K562 (cell line): ENCODE results near the gene CLP1. TPM values are rescaled to one million over a fixed set of nuclear protein-coding genes. Genes with fewer than 3 reads are reported as not detected.

Experiments used
- ARHGAP35 ChIP-seq: fragments of 450-650 bp; IDR thresholded peaks from 2 replicates; pipeline ENCODE4 v1.6.1; 2018; ENCODE audit not compliant: partially characterized antibody
- ARID1B ChIP-seq: fragments of 450-650 bp; IDR thresholded peaks from 2 replicates; pipeline ENCODE4 v1.6.1; 2016; ENCODE audit warnings: antibody characterized with exemption, mild to moderate bottlenecking, inconsistent platforms
- COPS2 ChIP-seq: fragments of 450-650 bp; conservative IDR thresholded peaks from 2 replicates; pipeline ENCODE4 v1.6.1; 2016; ENCODE audit warnings: mild to moderate bottlenecking, moderate library complexity
- MED1 ChIP-seq: sonication (generic); formaldehyde crosslinking; IDR thresholded peaks from 2 replicates; pipeline ENCODE4 v1.8.1; 2023; ENCODE audit warnings: missing genetic modification reagents, borderline replicate concordance
- MTA3 ChIP-seq: fragments of 450-650 bp; formaldehyde crosslinking; IDR thresholded peaks from 2 replicates; pipeline ENCODE4 v1.6.1; 2017; ENCODE audit warnings: mild to moderate bottlenecking, borderline replicate concordance
- NEUROD1 ChIP-seq: fragments of 150-350 bp; IDR thresholded peaks from 2 replicates; pipeline ENCODE4 v1.6.1; 2014; ENCODE audit warnings: borderline replicate concordance, low read length, low read depth; ENCODE audit not compliant: partially characterized antibody
- NR2C2 ChIP-seq, 2 experiments: fragments of 200-800 bp in 1 of 2; sonication (Bioruptor generic) in 1 of 2; sonication (generic) in 1 of 2; formaldehyde crosslinking in 1 of 2; IDR thresholded peaks; 2 replicates each; pipeline versions ENCODE4 v1.6.1 to v1.8.0; 2016 to 2022; ENCODE audit warnings: mild to moderate bottlenecking in 1 of 2, missing compliant biosample characterization in 1 of 2, missing genetic modification characterization in 1 of 2, missing genetic modification reagents in 1 of 2
- SAP30 ChIP-seq: fragments of 200-600 bp; sonication (generic); IDR thresholded peaks from 2 replicates; pipeline ENCODE4 v1.6.1; 2012; ENCODE audit warnings: borderline replicate concordance, low read depth, mild to moderate bottlenecking, moderate library complexity, low read length, control low read depth, inconsistent platforms; ENCODE audit not compliant: insufficient read depth, poor library complexity, severe bottlenecking
- SMARCA5 ChIP-seq: fragments of 450-650 bp; IDR thresholded peaks from 2 replicates; pipeline ENCODE4 v1.6.1; 2016
- SNIP1 ChIP-seq: fragments of 450-650 bp; IDR thresholded peaks from 2 replicates; pipeline ENCODE4 v1.7.1; 2017; ENCODE audit warnings: low read depth, mild to moderate bottlenecking
- ZNF311 ChIP-seq: fragments of 250-450 bp; sonication (Bioruptor Pico); IDR thresholded peaks from 2 replicates; pipeline ENCODE4 v1.4.0; 2020; ENCODE audit warnings: mild to moderate bottlenecking, moderate library complexity
- ZNF384 ChIP-seq: IDR thresholded peaks from 2 replicates; pipeline ENCODE4 v1.6.1; 2012; ENCODE audit warnings: low read depth, low read length, improper control_type of control experiment
- ZNF444 ChIP-seq: fragments of 250-450 bp; sonication (Bioruptor Pico); IDR thresholded peaks from 2 replicates; pipeline ENCODE4 v1.4.0; 2020; ENCODE audit warnings: mild to moderate bottlenecking, moderate library complexity
- polyA plus RNA-seq, 8 experiments: library from polyadenylated mRNA; depleted of rRNA in 4 of 8; stranded (reverse) in 5 of 8; unstranded in 3 of 8; fragments of >200 nt; fragmentation: Nextera tagmentation in 2 of 8; fragmentation: Illumina TruSeq in 1 of 8; extraction: Ambion mirVana in 2 of 8; extraction: Trizol in 1 of 8; gene quantifications; 2 replicates each; pipeline versions ENCODE4 v1.2.1 to v1.2.3, GENCODE V29; 2011 to 2014; ENCODE audit warnings: inconsistent platforms in 1 of 8, missing spikeins in 1 of 8
- total RNA-seq, 7 experiments: library from RNA; depleted of rRNA in 6 of 7; stranded (reverse); fragments of >200 nt in 6 of 7; fragmentation: Illumina TruSeq in 2 of 7; extraction: Trizol in 2 of 7; gene quantifications; 2 replicates each; pipeline versions ENCODE4 v1.2.1 to v1.2.3, GENCODE V29; 2011 to 2021; ENCODE audit warnings: low replicate concordance in 1 of 7
- TF ChIP-seq, protein P1 (sequence below): fragments of 450-650 bp; IDR thresholded peaks from 2 replicates; pipeline ENCODE4 v1.6.1; 2017; ENCODE audit warnings: antibody characterized with exemption, mild to moderate bottlenecking
- TF ChIP-seq, protein P2 (sequence below): IDR thresholded peaks from 2 replicates; pipeline ENCODE4 v1.6.1; 2011; ENCODE audit warnings: borderline replicate concordance, low read depth, mild to moderate bottlenecking, moderate library complexity, low read length; ENCODE audit not compliant: insufficient read depth, poor library complexity, severe bottlenecking
- TF ChIP-seq, protein P3 (sequence below): fragments of 250-450 bp; sonication (Bioruptor Pico); IDR thresholded peaks from 2 replicates; pipeline ENCODE4 v1.5.0; 2022; ENCODE audit warnings: mild to moderate bottlenecking
- TF ChIP-seq, protein P4 (sequence below): fragments of 450-650 bp; formaldehyde crosslinking; IDR thresholded peaks from 2 replicates; pipeline ENCODE4 v1.4.0; 2020; ENCODE audit warnings: mild to moderate bottlenecking, mixed read lengths

Gene CLP1
- total and polyA plus RNA-seq, 9 of the 15 experiments (the other 6 are each of a cell fraction or from before 2014, with no cell fraction given): 19.1 to 46.2 (median 27.8) TPM

DNA sequence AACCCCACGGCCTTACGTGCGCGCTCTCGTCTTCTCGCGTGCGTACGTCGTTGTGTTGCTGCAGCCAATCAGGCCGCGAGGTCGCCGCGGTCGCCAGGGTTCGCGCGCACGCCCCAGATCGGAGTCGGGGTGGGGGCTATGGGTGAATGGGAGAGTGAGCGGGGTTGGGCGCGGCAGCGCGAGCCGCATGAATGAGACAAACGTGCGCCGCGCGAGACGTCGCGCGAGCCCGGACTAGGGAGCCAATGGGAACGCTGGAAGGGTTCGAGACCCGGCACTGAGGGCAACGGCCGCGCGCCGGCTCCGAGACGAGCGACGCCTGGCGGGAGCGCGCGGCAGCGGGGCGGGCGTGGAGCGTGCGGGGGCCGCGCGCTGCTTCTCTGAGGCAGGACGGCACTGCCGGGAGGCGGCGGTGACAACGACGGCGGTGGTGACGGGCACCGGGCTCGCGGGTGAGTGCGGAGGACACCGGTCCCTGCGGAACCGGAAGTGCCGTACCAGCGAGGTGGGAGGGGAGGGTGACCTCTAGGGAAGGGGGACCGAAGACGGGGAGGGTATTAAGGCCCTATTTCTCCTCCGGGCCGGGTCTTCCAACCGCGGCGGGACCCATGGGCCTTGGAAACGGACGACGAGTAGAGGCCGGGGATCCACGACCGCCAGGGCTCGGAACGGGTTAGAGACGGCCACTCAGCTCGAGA lies 10.3 kb downstream of the CLP1 start, which contains the start of gene ZDHHC5 (continued):
- TF ChIP-seq, protein P1, sequence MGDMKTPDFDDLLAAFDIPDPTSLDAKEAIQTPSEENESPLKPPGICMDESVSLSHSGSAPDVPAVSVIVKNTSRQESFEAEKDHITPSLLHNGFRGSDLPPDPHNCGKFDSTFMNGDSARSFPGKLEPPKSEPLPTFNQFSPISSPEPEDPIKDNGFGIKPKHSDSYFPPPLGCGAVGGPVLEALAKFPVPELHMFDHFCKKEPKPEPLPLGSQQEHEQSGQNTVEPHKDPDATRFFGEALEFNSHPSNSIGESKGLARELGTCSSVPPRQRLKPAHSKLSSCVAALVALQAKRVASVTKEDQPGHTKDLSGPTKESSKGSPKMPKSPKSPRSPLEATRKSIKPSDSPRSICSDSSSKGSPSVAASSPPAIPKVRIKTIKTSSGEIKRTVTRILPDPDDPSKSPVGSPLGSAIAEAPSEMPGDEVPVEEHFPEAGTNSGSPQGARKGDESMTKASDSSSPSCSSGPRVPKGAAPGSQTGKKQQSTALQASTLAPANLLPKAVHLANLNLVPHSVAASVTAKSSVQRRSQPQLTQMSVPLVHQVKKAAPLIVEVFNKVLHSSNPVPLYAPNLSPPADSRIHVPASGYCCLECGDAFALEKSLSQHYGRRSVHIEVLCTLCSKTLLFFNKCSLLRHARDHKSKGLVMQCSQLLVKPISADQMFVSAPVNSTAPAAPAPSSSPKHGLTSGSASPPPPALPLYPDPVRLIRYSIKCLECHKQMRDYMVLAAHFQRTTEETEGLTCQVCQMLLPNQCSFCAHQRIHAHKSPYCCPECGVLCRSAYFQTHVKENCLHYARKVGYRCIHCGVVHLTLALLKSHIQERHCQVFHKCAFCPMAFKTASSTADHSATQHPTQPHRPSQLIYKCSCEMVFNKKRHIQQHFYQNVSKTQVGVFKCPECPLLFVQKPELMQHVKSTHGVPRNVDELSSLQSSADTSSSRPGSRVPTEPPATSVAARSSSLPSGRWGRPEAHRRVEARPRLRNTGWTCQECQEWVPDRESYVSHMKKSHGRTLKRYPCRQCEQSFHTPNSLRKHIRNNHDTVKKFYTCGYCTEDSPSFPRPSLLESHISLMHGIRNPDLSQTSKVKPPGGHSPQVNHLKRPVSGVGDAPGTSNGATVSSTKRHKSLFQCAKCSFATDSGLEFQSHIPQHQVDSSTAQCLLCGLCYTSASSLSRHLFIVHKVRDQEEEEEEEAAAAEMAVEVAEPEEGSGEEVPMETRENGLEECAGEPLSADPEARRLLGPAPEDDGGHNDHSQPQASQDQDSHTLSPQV: 0 out of 2 replicates have a peak, but pooled peaks have one; percentile 45
- TF ChIP-seq NR2C2 (CRISPR knock-in tag; IDR thresholded peaks at IDR 0.05): peak; percentile 87
- peak; percentile 94 for TF ChIP-seq NR2C2 (tag; IDR thresholded peaks at IDR 0.05)
- no peak for TF ChIP-seq NEUROD1
- TF ChIP-seq COPS2: no peak
- TF ChIP-seq ARHGAP35: no peak
- TF ChIP-seq SAP30: peak; percentile 83
- no peak for TF ChIP-seq ZNF384
- no peak for TF ChIP-seq SMARCA5
- TF ChIP-seq SNIP1: no peak
- no peak for TF ChIP-seq ZNF444 (CRISPR knock-in tag)
- TF ChIP-seq, protein P2, sequence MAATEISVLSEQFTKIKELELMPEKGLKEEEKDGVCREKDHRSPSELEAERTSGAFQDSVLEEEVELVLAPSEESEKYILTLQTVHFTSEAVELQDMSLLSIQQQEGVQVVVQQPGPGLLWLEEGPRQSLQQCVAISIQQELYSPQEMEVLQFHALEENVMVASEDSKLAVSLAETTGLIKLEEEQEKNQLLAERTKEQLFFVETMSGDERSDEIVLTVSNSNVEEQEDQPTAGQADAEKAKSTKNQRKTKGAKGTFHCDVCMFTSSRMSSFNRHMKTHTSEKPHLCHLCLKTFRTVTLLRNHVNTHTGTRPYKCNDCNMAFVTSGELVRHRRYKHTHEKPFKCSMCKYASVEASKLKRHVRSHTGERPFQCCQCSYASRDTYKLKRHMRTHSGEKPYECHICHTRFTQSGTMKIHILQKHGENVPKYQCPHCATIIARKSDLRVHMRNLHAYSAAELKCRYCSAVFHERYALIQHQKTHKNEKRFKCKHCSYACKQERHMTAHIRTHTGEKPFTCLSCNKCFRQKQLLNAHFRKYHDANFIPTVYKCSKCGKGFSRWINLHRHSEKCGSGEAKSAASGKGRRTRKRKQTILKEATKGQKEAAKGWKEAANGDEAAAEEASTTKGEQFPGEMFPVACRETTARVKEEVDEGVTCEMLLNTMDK: peak; percentile 99
- TF ChIP-seq MTA3: peak; percentile 72
- TF ChIP-seq, protein P3, sequence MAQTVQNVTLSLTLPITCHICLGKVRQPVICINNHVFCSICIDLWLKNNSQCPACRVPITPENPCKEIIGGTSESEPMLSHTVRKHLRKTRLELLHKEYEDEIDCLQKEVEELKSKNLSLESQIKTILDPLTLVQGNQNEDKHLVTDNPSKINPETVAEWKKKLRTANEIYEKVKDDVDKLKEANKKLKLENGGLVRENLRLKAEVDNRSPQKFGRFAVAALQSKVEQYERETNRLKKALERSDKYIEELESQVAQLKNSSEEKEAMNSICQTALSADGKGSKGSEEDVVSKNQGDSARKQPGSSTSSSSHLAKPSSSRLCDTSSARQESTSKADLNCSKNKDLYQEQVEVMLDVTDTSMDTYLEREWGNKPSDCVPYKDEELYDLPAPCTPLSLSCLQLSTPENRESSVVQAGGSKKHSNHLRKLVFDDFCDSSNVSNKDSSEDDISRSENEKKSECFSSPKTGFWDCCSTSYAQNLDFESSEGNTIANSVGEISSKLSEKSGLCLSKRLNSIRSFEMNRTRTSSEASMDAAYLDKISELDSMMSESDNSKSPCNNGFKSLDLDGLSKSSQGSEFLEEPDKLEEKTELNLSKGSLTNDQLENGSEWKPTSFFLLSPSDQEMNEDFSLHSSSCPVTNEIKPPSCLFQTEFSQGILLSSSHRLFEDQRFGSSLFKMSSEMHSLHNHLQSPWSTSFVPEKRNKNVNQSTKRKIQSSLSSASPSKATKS (CRISPR knock-in tag): no peak
- no peak for TF ChIP-seq ARID1B
- no peak for TF ChIP-seq MED1 (CRISPR knock-in tag)
- TF ChIP-seq ZNF311 (CRISPR knock-in tag): no peak
- TF ChIP-seq, protein P4, sequence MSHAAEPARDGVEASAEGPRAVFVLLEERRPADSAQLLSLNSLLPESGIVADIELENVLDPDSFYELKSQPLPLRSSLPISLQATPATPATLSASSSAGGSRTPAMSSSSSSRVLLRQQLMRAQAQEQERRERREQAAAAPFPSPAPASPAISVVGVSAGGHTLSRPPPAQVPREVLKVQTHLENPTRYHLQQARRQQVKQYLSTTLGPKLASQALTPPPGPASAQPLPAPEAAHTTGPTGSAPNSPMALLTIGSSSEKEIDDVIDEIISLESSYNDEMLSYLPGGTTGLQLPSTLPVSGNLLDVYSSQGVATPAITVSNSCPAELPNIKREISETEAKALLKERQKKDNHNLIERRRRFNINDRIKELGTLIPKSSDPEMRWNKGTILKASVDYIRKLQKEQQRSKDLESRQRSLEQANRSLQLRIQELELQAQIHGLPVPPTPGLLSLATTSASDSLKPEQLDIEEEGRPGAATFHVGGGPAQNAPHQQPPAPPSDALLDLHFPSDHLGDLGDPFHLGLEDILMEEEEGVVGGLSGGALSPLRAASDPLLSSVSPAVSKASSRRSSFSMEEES: no peak
